ENCODE results near the gene DSTYK.

DNA sequence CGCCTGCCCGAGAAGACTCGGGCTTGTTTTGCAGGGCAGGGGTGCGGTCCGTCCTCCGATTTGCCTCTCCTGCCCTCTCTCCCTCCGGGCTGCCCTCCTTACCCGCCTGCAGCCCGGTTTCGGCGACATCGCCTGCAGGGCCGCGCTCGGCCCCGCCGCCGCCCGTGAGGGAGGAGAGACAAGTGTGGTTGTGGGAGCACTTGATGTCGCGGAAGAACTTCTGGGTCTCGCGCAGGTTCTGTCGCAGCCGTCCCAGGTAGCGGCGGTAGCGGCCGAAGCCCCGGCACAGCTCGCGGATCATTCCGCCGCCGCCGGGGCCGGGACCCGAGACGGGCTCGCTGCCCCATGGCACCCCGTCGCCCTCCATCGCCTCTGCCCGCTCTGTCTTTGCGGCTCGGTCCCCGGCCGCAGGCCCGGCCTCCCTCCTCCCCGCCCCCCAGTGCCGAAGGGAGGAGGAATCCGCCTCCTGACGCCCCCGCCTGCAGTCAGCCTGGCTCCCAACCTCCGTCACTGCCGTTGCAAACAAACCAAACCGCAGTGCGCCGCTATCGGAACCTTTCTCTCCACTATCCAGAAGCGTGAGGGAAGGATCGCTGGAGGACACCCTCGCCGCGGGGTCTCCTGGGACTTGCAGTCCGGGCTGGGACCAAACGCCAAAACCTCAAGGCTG, at the start of gene DSTYK:
- TF ChIP-seq, protein P1, sequence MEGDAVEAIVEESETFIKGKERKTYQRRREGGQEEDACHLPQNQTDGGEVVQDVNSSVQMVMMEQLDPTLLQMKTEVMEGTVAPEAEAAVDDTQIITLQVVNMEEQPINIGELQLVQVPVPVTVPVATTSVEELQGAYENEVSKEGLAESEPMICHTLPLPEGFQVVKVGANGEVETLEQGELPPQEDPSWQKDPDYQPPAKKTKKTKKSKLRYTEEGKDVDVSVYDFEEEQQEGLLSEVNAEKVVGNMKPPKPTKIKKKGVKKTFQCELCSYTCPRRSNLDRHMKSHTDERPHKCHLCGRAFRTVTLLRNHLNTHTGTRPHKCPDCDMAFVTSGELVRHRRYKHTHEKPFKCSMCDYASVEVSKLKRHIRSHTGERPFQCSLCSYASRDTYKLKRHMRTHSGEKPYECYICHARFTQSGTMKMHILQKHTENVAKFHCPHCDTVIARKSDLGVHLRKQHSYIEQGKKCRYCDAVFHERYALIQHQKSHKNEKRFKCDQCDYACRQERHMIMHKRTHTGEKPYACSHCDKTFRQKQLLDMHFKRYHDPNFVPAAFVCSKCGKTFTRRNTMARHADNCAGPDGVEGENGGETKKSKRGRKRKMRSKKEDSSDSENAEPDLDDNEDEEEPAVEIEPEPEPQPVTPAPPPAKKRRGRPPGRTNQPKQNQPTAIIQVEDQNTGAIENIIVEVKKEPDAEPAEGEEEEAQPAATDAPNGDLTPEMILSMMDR (IDR thresholded peaks at IDR 0.05), result no peak
- TF ChIP-seq POLR2AphosphoS5 (IDR thresholded peaks at IDR 0.05) (peak; percentile 87 to 90 (median 88)), EP300 (IDR thresholded peaks at IDR 0.05; ENCODE audit: low read depth) (no peak), POLR2A (IDR thresholded peaks at IDR 0.05) (peak; percentile 86)
